Peyer's patch (tissue), 4 donors: ENCODE measurements around the gene SLC7A6.

Source experiments
- CTCF ChIP-seq, 6 experiments: fragments of 450-650 bp in 4 of 6; fragments of 200-600 bp in 2 of 6; sonication (generic) in 1 of 6; IDR thresholded peaks; one replicate each; pipeline ENCODE4 v1.5.1; 2017 to 2019; ENCODE audit warnings: antibody characterized with exemption in 6 of 6, mild to moderate bottlenecking in 3 of 6, moderate library complexity in 1 of 6
- POLR2A ChIP-seq, 2 donors: fragments of 450-650 bp; IDR thresholded peaks; one replicate each; pipeline ENCODE4 v1.5.1; 2017; ENCODE audit warnings: antibody characterized with exemption in 2 of 2, mild to moderate bottlenecking in 2 of 2, moderate library complexity in 2 of 2

DNA sequence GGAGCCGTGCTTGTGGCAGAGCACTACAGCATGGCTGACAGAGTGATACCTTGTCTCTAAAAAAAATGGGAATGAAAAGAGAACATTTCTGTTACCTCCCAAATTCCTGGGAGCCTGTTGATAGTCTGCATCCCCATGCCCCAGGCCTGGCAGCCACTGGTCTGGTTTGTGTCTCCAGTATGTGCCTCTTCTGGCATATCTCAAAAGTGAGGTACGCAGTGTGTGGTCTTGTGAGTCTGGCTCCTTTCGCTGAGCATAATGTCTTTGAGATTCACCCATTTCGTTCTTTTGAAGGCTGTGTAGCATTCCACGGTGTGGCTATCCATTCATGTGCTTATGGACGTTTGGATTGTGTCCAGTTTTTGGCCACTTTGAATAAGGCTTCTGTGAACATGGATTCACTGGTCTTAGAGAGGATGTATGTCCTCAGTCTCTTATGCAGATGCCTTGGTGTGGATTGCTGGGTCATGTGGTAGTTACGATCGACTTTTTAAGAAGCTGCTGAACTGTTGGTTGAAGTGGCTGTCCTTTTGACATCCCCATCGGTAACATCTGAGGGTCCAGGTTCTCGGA lies 85.6 kb downstream of the SLC7A6 start:
- TF ChIP-seq CTCF (IDR thresholded peaks at IDR 0.05) (no peak), POLR2A (IDR thresholded peaks at IDR 0.05) (no peak)
